Stimulated activated CD4-positive, alpha-beta T cell treated with anti-CD3 and anti-CD28 coated beads, Interleukin-12 subunit alpha, Interleukin-12 subunit beta, amount 100 ng/mL, for 24 hours (primary cell): ENCODE data around the gene NYAP2.

Source experiments
- DNase-seq, 2 experiments: peaks; one replicate each; pipeline ENCODE4 v3.0.0-alpha.2; 2020; ENCODE audit warnings: low read depth in 2 of 2

NYAP2 gene

DNA sequence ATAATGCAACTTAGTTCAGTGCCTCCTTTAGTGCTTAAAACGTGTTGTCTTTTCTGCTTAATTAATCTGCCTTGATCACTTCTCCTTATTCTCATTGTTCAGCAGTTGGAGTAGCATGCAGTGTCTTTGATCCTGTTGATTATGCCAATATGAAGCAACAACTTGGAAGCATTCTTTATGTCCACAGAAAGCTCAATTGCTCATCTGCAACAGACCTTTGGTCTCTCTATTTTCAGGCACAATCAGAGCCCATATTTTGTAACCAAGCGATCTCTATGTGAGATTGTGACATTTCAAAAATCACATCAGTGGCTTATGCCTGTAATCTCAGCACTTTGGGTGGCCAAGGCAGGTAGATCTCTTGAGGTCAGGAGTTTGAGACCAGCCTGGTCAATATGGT lies 217.3 kb downstream of the NYAP2 start:
- DNase-seq = no peak

DNA sequence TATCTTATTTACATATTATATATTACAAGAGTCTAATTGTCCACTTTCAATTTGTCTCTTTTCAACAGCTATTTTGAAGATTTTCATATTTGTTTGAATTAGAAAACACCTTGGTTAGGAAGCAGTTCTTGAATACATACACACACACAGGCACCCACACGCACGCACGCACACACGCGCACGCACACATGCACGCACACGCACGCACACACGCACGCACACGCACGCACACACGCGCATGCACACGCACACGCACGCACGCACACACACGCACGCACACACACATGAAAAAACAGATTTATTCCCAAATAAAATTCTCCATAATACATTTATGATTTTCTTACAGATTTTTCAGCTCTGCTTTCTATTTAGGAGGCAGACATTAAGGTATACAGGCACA lies 220.7 kb downstream of the NYAP2 start:
- no peak for DNase-seq

DNA sequence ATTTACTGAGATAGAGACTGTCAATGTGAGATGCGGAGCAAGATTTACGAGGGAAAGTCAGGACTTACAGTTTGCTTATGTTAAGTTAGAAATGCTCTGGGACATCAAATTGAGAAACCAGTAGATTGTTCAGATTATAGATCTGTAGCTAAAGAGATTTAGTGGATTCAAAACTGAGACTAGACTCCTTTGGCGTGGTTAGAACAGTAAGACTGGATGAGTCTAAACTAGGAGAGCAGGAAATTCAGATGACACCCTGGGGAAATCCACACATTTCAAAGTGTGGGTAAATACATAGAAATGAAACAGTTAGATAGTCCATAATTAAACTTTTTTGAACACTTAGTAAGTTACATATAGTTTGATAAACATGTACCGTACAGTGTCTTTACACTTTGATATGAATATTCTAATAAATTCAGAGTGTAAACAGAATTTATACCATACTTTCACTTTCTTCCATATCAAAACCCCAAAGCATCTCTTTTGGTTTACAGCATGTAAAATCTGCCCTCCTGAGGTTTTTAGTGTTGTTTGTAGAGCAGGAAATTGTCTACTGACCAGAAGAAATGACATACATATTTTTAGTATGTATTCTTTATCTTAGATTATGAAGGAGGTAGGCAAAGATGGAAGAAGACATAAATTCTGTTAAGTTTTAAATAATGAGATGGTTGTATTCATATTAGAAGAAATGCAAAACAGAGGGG lies 231.5 kb downstream of the NYAP2 start:
- no peak for DNase-seq

DNA sequence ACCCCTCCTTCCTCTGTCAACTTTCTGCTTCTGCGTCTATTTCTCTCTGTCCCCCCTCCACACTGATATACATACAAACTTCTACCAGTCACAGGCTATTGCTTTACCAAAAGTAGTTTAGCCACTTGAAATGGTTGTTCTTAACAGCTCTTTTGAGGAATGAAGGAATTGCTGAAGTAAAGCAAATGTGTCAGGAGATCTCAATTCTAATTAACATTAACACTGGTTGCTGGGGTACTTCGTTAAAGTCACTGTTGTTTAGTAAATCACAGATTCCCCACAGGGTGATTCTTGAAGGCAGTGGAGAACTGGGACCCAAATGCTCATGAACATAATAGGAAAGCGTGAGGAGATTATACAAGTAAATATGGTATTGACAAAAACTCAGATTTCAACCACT lies 232.8 kb downstream of the NYAP2 start:
- DNase-seq = no peak

DNA sequence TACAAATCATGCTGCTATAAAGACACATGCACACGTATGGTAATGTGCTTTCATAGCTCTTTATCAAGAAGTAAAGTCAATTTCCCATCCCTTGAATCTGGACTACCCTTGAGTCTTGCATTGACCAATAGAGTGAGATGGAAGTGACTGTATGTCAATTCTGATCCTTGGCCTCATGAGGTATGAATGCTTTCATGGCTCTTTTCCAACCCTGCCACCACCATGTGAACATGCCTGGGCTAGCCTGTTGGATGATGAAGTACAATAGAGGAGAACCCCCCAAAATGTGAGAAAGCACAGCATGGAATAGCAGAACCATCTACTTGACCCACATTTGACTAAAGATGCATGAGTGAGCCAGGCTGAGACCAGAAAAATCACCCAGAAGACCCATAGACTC lies 237.0 kb downstream of the NYAP2 start:
- DNase-seq = no peak

DNA sequence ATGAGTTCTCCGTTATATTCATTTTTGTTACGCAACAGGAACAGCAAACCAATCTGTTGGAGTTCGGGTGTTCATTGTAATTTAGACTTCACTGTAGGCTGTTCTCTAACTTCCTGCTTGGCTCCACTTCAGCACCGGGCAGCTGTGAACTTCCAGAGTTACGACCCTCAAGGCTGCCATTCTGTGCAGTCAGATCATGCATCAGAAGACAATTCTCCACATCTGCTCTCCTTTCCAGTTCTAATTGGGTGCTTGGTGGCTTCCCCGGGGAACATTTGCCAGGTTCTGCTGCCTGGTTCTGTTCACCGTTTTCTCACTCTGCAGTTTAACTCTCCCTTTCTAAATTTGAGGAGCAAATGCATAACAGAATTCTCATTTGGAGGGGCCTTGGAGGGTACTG lies 237.7 kb downstream of the NYAP2 start:
- DNase-seq = no peak

DNA sequence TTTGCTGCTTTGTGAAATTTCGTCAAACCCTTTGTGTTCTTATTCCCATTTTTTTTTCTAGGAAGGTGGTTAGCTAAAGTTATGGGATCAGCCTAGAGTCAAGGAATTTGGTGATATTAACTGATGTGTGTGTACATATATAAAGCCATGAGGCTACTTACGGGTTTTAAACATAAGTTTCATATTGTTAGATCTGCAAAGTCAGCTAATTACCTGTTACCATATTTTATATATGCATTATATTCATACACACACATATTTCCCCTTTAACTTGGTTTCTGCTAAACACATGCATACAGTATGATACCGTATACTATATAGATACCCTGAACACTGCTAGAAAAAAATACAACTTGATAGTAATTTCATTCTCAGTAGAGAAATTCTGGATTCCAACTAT lies 241.0 kb downstream of the NYAP2 start:
- no peak for DNase-seq

DNA sequence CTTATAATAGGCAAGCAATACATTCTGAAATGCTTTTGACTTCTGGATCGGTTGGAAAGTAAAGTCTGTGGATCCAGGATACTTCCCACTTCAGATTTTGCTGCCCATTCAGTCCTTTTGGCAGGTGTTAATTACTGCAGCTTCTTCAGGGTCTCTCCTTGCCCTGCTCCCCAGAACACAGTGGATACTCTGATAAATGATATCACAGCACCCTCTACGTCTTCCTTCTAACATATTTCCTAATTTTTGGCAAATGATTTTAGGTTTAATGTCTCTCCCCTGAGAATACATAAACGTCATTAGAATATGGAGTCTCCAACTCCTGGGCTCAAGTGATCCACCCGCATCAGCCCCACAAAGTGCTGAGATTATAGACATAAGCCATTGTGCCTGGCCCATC lies 249.8 kb downstream of the NYAP2 start:
- DNase-seq = no peak

DNA sequence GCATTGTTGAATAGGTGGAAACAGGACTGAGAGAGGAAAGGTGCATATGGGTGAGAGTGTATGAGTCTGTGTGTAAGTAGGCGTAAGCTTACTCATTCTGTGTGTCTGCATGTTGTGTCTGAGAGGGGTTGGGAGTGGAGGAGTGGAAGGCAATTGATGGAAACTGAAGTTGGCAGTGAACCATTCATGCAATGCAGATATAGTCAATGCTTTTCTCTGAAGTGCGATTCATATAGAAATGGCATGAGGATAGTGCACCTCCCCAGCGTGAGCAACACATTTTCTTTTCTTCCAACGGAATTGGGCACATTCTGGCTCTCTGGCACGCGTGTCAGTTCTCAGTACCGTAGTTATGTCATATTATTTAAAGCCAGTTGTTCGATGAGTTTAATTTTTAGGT lies 250.5 kb downstream of the NYAP2 start:
- no peak for DNase-seq

DNA sequence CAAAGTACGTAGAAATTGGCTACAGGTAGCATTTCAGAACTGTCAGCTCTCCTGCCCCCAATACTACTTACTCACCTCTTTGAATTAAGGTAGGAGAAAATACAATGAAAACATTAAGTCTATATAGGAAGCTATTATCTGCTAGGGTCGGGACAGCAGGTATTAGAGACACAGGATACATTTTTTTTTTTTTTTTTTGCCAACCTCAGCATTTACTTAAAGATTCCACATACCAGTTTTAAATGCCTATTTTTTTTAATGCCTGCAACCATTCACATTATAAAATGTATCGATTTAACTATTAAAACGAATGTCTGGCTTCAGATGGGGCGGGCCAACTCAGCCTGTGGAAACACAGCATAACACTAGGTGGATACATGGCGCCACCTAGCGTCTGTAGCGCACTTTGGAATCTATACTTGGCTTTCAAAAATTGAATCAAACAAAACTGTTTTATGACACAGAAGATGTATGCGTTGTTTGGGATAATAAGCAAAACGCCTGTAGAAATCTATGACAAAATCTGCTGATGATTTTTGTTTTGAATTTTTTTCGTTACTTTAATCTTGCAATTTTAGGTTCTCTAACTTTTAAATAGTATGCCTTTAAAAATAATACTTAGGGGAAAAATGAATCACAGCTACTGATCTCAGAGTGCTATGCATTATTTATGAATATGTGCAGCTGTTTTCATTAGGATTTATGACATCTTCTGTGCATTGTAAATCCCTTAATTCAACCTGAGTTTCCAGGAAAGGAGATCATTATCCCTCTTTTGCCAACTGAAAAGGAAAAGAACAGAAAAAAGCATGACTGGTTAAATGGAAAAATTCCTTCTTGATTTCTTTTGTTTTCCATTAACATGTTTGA lies 261.0 kb downstream of the NYAP2 start:
- peak; percentile 45 to 76 for DNase-seq

DNA sequence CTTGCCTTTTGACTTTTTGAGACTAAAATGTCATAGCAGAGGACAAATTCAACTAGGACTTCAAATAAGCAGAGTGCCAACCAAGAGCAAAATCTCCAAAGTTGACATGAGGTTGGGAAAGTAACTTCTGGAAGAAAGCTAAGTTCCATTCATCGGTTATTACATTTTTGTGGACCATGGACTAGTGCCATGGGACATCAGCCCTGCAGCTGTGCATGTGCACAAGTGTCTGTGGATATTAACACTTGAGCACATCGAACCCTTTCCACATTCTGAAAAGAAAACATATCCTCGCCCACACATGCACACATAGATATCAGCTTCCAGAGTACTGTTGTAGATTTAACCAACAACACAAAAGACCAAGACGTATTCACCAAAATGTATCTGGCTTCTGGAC lies 262.6 kb downstream of the NYAP2 start:
- no peak for DNase-seq

DNA sequence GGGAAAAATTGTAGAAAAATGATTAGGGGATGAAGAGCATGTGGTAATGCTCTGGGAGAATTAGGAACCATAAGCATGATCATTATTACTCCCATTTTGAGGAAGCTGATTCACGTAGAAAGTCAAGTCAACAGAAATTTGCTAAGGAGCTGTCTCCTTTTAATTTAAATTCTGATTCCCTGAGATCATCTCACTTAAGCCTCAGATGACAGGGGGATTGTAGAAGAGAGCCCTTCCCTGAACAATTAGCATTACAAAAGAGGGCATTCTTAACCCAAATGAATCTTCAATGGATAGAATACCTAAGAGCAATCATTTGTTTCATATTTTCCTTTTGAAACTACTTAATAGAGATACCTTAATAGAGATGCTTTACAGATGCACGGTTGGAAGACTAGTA lies 267.9 kb downstream of the NYAP2 start:
- DNase-seq = no peak

DNA sequence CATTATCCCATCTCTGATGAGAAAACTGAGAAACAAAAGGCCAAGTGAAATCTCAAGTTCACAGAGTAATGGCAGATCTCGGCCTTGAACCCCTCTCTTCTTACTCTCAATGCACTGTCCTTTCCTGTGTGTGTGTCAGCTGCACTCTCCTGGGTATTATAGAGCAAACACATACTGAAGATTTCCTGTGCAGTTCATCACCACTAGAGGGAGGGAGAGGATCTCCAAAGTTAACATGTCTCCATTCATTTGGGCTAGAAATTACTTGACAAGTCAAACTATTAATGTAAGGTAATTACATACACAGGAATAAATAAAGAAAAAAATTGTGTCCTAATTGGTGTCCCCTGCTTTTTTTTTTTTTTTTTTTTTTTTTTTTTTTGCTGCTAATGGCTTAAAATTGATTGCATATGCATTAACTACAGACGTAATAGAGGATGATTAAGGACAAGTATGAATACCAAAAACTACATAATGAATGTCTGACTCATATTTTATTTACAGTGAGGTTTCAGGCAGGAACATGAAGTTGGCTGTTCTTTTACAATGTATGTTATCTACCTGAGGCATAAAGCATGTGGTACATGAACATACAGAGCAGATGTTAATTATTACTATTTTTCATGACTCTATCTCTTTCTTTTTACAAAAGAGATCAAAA lies 269.2 kb downstream of the NYAP2 start:
- DNase-seq = no peak

DNA sequence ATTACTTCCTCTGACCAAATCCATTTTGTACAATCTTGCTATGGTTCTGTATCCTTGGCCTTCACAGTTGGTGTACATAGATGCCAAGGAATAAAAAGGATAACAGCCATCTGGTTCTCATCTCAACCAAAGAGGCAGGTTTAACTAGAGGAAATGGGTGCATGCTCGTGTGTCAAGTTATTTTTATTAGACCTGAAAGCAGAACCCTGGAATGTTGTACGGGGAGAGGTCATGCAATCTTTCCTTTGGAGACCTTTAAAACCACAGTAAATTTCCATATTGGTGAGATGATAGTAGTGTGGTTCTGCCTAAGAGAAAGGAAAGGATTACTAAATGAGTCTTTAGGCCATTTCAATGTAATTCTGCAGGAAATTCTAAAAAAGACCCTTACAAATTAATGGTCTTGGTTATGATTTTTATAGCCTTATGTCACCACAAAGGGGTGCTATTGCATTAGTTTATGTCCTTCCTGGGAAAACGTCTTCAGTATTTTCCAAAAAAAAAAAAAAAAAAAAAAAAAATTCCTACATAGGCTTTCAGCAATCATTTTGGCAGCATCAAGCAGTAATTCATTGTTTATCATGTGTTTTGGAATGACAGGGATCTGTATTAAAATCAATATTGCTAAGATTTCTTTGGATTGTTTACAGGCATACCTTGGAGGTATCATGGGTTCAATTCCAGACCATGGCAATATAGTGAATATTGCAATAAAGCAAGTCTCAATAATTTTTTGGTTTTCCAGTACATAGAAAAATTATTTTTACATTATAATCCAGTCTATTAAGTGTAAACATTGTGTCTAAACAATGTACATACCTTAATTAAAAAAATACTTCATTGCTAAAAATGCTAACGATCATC lies 270.8 kb downstream of the NYAP2 start:
- no peak for DNase-seq

DNA sequence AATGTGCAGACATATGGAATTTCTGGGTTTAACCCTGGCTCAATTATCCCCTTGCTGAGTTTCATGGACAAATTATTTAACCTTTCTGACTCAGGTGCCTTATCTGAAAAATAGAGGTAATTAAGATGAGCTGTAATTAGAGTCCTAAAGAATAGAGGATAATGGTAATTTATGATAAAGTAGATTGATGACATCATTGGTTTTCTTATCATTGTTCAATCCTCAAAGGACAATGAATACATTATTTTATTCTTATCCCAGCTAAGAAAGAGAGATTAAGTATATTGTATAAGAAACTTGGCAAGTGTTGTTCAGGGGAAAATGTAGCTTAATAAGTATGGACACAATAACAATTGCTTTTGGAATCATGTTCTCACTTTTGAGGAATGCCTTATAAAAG lies 279.3 kb downstream of the NYAP2 start:
- no peak for DNase-seq

DNA sequence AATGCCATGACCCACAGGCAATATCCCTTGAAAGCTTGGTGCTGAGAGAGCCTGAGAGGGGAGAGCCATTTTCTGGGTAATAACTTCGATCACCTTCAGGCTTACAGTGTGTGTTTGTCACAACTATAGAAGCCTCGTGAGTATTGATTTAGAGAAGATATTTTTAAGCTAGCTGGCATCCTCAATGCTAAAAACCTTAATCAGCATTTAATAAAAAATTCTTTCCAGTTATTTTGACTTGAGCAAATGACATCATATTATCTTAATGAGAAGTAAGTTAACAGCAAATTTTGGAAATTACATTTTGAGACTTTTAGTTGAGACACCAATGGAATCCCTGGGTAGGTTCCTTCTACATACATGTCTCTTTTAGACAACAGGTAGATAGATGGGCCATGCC lies 283.7 kb downstream of the NYAP2 start:
- no peak for DNase-seq

DNA sequence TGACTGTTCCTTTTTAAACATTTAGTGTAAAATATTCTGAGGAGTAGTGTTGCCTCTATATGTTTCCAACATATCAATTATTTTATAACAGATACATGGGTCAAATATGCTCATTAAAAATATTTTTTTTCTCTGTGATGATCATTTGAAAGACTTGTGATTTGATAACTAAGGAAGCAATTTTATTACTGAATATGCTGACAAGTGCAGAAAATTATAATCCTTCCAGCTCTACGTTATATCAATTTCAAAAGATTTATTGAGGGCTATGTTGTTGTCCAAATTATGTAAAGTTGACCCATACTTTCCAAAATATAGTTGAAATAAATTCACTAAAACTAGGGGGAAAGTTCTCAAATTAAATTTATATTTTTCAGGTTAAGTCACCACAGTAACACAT lies 290.6 kb downstream of the NYAP2 start:
- DNase-seq = no peak

DNA sequence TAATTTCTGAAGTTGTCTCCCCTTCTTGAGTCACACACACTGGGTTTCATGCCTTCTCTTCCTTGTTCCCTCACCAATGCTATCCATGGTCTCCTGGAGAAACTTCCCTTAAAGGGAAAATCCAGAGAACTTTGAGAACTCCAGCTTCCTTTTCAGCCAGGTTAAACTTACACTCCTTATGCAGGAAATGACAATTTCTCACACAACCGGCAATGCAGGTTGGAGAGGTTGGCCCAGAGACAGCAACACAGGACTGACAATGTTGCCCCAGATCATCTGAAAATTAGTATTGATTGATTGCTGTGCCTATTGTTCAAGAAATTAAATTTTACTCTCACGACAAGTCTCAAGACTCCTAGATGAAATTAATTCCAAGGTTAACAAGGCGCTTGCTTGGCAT lies 292.2 kb downstream of the NYAP2 start:
- no peak for DNase-seq

DNA sequence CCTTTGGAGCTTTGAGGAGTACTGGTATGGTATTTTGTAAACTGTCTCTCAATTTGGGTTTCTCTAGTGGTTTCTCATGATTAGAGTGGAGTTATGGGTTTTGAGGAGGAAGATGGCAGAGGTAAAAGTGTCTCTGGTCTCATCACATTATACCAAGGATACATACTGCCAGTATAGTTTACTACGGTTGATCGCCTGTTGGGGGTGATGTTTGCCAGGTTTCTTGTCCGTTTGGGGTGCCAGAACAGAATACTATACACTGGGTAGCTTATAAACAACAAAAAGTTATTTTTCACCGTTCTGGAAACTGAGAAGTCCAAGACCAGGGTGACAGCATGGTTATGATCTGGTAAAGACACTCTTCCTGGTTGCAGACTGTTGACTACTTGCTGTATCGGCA lies 293.7 kb downstream of the NYAP2 start:
- no peak for DNase-seq

DNA sequence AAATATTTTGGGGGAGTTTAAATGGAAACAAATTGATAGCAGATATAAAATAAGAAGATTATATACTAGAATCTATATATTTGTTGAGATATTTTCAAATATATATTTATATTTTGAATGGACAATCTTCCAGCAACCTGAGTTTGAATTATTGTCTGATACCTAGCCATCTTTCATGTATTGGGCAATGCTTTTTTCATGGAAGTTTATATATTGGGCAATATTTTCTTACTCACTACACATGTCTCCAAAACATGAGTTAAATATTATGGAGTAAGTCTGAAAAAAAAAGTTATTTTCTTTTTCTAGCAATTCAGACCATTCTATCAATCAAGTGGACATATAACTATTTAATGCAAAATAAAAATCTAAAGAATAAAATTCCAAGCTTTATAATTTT lies 295.2 kb downstream of the NYAP2 start:
- DNase-seq = no peak

DNA sequence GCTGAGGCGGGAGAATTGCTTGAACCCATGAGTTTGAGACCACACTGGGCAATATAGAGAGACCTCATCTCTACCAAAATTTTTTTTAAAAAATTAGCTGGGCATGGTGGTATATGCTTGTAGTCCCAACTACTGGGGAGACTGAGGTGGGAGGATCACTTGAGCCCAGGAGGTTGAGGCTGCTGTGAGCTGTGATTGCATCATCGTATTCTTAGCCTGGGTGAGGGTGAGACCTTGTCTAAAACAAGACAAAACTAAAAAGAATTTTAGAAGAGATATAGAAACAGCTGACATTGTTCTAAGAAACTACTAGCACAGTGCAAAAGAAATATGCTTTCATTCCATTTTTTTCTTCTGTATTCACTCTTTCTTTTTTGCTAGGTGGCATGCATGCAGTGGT lies 298.4 kb downstream of the NYAP2 start:
- no peak for DNase-seq
